Smooth muscle cell (in vitro differentiated cells): Measurements from ENCODE around the gene ZNF677. TPM values are rescaled to one million over a fixed set of nuclear protein-coding genes. Genes with fewer than 3 reads are reported as not detected.
A peak's percentile ranks its signal among the peaks of the same experiment; 100 is the strongest.
"Not testable (repeated sequence)": the region's sequence is repeated elsewhere in the genome, so short reads cannot be mapped to it uniquely, and the experiment has no call there.

ENCODE experiments used
- DNase-seq: peaks from one replicate; lab custom pipeline; 2025; ENCODE audit not compliant: unreplicated experiment; lab: John Stamatoyannopoulos, UW
- H2AFZ ChIP-seq: fragments of 200-600 bp; sonication (generic); 2 replicates; pipeline ENCODE4 v1.6.0; 2016; ENCODE audit warnings: antibody characterized with exemption, low read depth, mild to moderate bottlenecking
- H3F3A ChIP-seq: fragments of 200-600 bp; sonication (generic); 2 replicates; pipeline ENCODE4 v1.6.0; 2017; ENCODE audit warnings: antibody characterized with exemption, low read depth
- H3K27ac ChIP-seq: fragments of 200-600 bp; sonication (generic); 2 replicates; pipeline ENCODE4 v1.5.1; 2016; ENCODE audit warnings: low read depth, mild to moderate bottlenecking
- H3K27me3 ChIP-seq: fragments of 200-600 bp; sonication (generic); 2 replicates; pipeline ENCODE4 v1.6.1; 2016; ENCODE audit warnings: low read depth, mild to moderate bottlenecking
- H3K36me3 ChIP-seq: fragments of 200-600 bp; sonication (generic); 2 replicates; pipeline ENCODE4 v1.5.1; 2016; ENCODE audit warnings: low read depth
- H3K4me1 ChIP-seq: fragments of 200-600 bp; sonication (generic); 2 replicates; pipeline ENCODE4 v1.5.1; 2016; ENCODE audit warnings: low read depth
- H3K4me2 ChIP-seq: fragments of 200-600 bp; sonication (generic); 2 replicates; pipeline ENCODE4 v1.6.0; 2016; ENCODE audit warnings: mild to moderate bottlenecking
- H3K4me3 ChIP-seq: fragments of 200-600 bp; sonication (generic); 2 replicates; pipeline ENCODE4 v1.5.1; 2016; ENCODE audit warnings: mild to moderate bottlenecking
- H3K79me2 ChIP-seq: fragments of 200-600 bp; sonication (generic); 2 replicates; pipeline ENCODE4 v1.6.0; 2016; ENCODE audit warnings: low read depth, mild to moderate bottlenecking
- H3K9ac ChIP-seq: fragments of 200-600 bp; sonication (generic); 2 replicates; pipeline ENCODE4 v1.6.0; 2016; ENCODE audit warnings: low read depth
- H3K9me3 ChIP-seq: fragments of 200-600 bp; sonication (generic); replicated peaks from 2 replicates; pipeline ENCODE4 v1.5.1; 2016; ENCODE audit warnings: low read depth
- H4K20me1 ChIP-seq: fragments of 200-600 bp; sonication (generic); 2 replicates; pipeline ENCODE4 v1.6.0; 2016; ENCODE audit warnings: low read depth
- CTCF ChIP-seq: fragments of 200-600 bp; sonication (generic); IDR thresholded peaks from 2 replicates; pipeline ENCODE4 v1.5.1; 2017; ENCODE audit warnings: borderline replicate concordance, mild to moderate bottlenecking, antibody characterized with exemption; ENCODE audit not compliant: insufficient read depth, poor library complexity, severe bottlenecking
- WGBS: methylation state at CpG from one replicate; pipeline ENCODE4 v1.1.7; 2016; ENCODE audit warnings: low lambda C conversion rate; 5-methylcytosine and 5-hydroxymethylcytosine counted together
- polyA plus RNA-seq: library from polyadenylated mRNA; unstranded; fragments of >200 nt; fragmentation: Nextera tagmentation; extraction: Ambion mirVana; gene quantifications from 2 replicates; pipeline ENCODE4 v1.2.1, GENCODE V29; 2016
- total RNA-seq: library from RNA; depleted of rRNA; stranded (reverse); fragments of >200 nt; gene quantifications from 2 replicates; pipeline ENCODE4 v1.2.3, GENCODE V29; 2014

The ZNF677 gene
- total and polyA plus RNA-seq, 2 experiments from 2014 or later, result 25.4 to 43.0 TPM

GRCh38 chr19:53193535-53194222 lies 61.0 kb downstream of the ZNF677 start:
- Histone ChIP-seq H4K20me1 (no peaks in the 10 kb centered on the region), H3K4me2 (peak overlapping the region; percentile 89), H3K4me3 (peak overlapping the region; percentile 74), H3K36me3 (no peaks in the 10 kb centered on the region), H3F3A (peaks cover 12% of the 10 kb centered on the region), H3K4me1 (peaks cover 3% of the 10 kb centered on the region), H3K9me3 (no peaks in the 10 kb centered on the region), H2AFZ (peak overlapping the region; percentile 38), H3K9ac (no peak overlapping the region), H3K27ac (no peak overlapping the region), H3K27me3 (no peaks in the 10 kb centered on the region), H3K79me2 (no peaks in the 10 kb centered on the region)
- DNase-seq, result no peak
- WGBS, result 78% methylated on average over 12 of the region's 12 CpGs
- TF ChIP-seq CTCF, result no peak

- peak within 1 kb of the TSS; percentile 71 for H3K9ac ChIP-seq
- no peak for TF ChIP-seq CTCF
- no peaks in the 10 kb centered on the region for H3K36me3 ChIP-seq
- no peaks in the 10 kb centered on the region for H3K27me3 ChIP-seq
- peaks cover 12% of the 10 kb centered on the region for H3F3A ChIP-seq
- peaks cover 3% of the 10 kb centered on the region for H3K4me1 ChIP-seq
- H3K79me2 ChIP-seq, result no peaks in the 10 kb centered on the region
- peak; percentile 50 for DNase-seq
- no peaks in the 10 kb centered on the region for H4K20me1 ChIP-seq
- H2AFZ ChIP-seq, result peak within 1 kb of the TSS; percentile 81
- no peaks in the 10 kb centered on the region for H3K9me3 ChIP-seq
- WGBS, result 2% methylated on average over 47 of the region's 53 CpGs
- peak within 1 kb of the TSS; percentile 42 for H3K27ac ChIP-seq
- H3K4me3 ChIP-seq, result peak within 1 kb of the TSS; percentile 74
- peak within 1 kb of the TSS; percentile 89 for H3K4me2 ChIP-seq
Measured at GRCh38 chr19:53192771-53193534, 61.7 kb downstream of the ZNF677 start, which contains the start of gene ZNF665. Gene ZNF665 (minus strand): TSS chr19:53193358. CDS start chr19:53182898, 10,460 bp downstream.

DNA sequence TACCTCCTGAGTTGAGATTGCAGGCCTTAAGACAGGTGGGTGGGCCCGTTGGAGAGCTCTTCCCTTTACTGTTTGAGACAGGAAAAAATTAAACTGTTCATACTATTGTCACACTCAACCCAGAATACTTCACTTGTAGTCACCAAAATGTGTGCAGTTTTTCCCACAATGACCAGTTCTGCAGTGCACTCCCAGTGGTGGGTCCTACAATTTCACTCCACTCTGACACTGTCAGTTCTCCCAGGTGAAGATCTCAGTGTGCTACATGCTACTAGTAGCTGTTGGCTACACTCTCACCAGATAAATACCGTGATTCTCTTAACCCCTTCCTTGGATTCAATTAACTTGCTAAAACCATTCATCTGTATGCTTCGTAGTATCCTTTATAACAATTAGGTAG lies 64.4 kb downstream of the ZNF677 start:
- Histone ChIP-seq H2AFZ (no peak overlapping the region), H3K36me3 (no peaks in the 10 kb centered on the region), H3K9ac (no peak overlapping the region), H3K79me2 (no peaks in the 10 kb centered on the region), H3K4me2 (no peak overlapping the region), H4K20me1 (no peaks in the 10 kb centered on the region), H3K4me1 (no peaks in the 10 kb centered on the region), H3K4me3 (no peak overlapping the region), H3F3A (no peaks in the 10 kb centered on the region), H3K9me3 (no peaks in the 10 kb centered on the region), H3K27ac (no peak overlapping the region), H3K27me3 (no peaks in the 10 kb centered on the region)
- TF ChIP-seq CTCF, result no peak
- no peak for DNase-seq
- WGBS, result 100% methylated on average over 3 of the region's 3 CpGs

DNA sequence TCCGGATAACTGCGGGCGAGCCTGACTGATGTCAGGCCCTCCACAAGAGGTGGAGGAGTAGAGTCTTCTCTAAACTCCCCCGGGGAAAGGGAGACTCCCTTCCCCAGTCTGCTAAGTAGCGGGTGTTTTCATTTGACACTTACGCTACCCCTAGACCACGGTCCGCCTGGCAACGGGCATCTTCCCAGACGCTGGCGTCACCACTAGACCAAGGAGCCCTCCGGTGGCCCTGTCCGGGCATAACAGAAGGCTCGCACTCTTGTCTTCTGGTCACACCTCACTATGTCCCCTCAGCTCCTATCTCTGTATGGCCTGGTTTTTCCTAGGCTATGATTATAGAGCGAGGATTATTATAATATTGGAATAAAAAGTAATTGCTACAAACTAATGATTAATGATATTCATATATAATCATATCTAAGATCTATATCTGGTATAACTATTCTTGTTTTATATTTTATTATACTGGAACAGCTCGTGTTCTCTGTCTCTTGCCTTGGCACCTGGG lies 64.9 kb downstream of the ZNF677 start:
- not testable (repeated sequence) for H3K4me2 ChIP-seq, H3K79me2 ChIP-seq, H4K20me1 ChIP-seq, H3K27me3 ChIP-seq, H3K9me3 ChIP-seq, H3K36me3 ChIP-seq, H3K9ac ChIP-seq, DNase-seq, H3F3A ChIP-seq, H3K4me3 ChIP-seq, H3K4me1 ChIP-seq, H2AFZ ChIP-seq, H3K27ac ChIP-seq
- 93% methylated on average over 15 of the region's 16 CpGs for WGBS
